Measurements from ENCODE around the gene TMEM80. TPM values are rescaled to one million over a fixed set of nuclear protein-coding genes. Genes with fewer than 3 reads are reported as not detected.
A peak's percentile ranks its signal among the peaks of the same experiment; 100 is the strongest.

Gene TMEM80
- total RNA-seq, 2 experiments from 2014 or later = 21.0 to 22.0 TPM

DNA sequence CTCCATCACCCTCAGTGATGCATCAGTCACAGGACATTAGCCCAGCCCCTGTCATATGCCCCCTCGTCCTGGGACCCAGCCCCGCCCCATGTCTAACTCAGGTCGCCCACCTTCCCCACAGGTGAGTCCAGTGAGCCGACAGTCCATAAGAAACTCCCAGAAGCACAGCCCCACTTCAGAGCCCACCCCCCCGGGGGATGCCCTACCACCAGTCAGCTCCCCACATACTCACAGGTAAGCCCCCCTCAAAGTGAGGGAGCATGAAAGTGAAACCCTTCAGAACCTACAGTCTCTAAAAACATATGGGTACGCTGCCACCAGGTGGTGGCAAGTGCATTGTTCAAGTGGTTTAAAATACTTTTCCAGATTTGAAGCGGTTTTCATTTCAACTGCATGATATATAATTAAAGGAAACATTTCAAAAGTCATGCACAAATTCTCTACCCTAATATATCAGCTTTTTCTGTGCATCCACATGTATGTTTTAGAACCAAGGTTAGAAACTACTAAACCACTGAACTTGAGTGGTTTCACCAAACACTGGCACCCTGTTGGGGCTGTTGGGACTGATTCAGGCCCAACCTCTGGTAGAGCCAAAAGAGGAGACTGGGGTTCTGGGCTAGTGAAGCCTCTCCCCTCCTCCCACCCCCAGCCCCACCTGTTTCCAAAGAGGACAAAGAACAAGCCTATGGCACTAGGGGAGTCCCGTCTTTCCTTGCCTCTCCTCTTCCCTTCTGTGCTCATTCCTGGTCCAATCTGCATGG is 27.7 kb downstream of the TMEM80 start:
- Mint-ChIP-seq H3K27ac (no peak overlapping the region), H3K4me3 (peak overlapping the region; percentile 81), H3K27me3 (peaks cover 29% of the 10 kb centered on the region), H3K9me3 (no peaks in the 10 kb centered on the region), H3K36me3 (ENCODE audit: low read depth) (no peaks in the 10 kb centered on the region), H3K4me1 (ENCODE audit: low read depth) (peaks cover 7% of the 10 kb centered on the region)
- Histone ChIP-seq H3K4me3 (ENCODE audit: low read length) (no peak overlapping the region), H3K36me3 (ENCODE audit: insufficient read depth, low read length) (no peaks in the 10 kb centered on the region), H3K9me3 (ENCODE audit: control insufficient read depth in 1 of 2, insufficient read depth in 1 of 2, low read length in 2 of 2) (peaks cover 0 to 19% of the 10 kb centered on the region in 2 experiments), H3K27ac (ENCODE audit: low read depth in 1 of 2, low read length in 2 of 2) (no peak overlapping the region), H3K4me1 (ENCODE audit: insufficient read depth, low read length) (peaks cover 60% of the 10 kb centered on the region), H3K27me3 (ENCODE audit: control insufficient read depth in 1 of 2, insufficient read depth in 2 of 2, low read length in 2 of 2) (peaks cover 5 to 24% of the 10 kb centered on the region in 2 experiments)
- DNase-seq = peak in 9 of 14 experiments; percentile 30 to 80 (median 53)
- POLR2A ChIA-PET = interaction anchor here (3.1 kb wide), 1 partner anchor 27 kb away, joined by 23 read pairs; the partner anchor contains the start of genes DEAF1 and TMEM80
- intact Hi-C loops (cut with DNase I, micrococcal nuclease) = loop anchor here (1.0 to 2.0 kb wide), 3 partner anchors 61 to 169 kb away; no protein-coding TSS in a partner anchor
- no peak for ATAC-seq (ENCODE audit: poor library complexity)
- TF ChIP-seq, protein P1, sequence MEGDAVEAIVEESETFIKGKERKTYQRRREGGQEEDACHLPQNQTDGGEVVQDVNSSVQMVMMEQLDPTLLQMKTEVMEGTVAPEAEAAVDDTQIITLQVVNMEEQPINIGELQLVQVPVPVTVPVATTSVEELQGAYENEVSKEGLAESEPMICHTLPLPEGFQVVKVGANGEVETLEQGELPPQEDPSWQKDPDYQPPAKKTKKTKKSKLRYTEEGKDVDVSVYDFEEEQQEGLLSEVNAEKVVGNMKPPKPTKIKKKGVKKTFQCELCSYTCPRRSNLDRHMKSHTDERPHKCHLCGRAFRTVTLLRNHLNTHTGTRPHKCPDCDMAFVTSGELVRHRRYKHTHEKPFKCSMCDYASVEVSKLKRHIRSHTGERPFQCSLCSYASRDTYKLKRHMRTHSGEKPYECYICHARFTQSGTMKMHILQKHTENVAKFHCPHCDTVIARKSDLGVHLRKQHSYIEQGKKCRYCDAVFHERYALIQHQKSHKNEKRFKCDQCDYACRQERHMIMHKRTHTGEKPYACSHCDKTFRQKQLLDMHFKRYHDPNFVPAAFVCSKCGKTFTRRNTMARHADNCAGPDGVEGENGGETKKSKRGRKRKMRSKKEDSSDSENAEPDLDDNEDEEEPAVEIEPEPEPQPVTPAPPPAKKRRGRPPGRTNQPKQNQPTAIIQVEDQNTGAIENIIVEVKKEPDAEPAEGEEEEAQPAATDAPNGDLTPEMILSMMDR (IDR thresholded peaks at IDR 0.05) = peak; percentile 44
- CTCF ChIA-PET = interaction anchor here (1.2 to 4.7 kb wide), 4 partner anchors 27 to 187 kb away, joined by 3 to 23 read pairs (median 10); partner anchors contain the start of genes DEAF1, IRF7 and TMEM80

DNA sequence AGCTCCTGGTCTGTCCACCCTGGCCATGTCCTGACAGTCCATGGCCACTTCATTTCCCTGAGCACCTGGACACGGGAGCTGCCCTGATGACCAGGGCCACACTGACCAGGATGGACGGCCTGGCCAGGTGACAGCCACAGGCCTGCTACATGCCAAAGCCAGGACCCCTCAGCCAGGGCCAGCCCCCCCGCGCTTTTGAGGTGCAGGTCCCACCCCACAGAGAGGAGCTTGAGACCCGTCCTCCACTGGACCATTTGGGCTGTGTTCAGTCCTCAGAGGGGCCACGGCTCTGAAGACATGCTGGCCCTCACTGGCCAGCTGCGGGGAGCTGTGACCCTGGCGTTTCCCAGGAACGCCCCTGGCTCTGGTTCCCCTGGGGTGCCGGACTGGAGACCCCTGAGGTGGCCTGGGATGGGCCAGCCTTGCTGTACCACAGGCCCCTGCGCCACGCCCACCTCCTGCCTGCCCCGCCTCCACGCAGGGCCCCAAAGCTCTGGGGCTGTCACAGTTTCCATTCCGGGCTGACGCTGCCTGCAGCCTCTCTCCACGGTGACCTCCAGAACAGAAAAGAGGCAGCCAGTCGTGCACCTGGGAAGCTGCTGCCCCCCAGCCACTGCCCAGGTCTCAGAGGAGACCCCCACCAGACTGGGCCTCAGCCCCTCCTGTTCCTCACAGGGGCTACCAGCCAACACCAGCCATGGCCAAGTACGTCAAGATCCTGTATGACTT is 28.6 kb downstream of the TMEM80 start:
- ChIA-PET POLR2A (interaction anchor here (3.6 kb wide), 1 partner anchor 169 kb away, joined by 27 read pairs; no protein-coding TSS in a partner anchor), CTCF (interaction anchor here (3.2 to 4.7 kb wide), 2 partner anchors 28 to 169 kb away, joined by 16 to 23 read pairs; partner anchors contain the start of genes DEAF1 and TMEM80)
- H3K27me3 Mint-ChIP-seq = peaks cover 27% of the 10 kb centered on the region
- H3K27ac ChIP-seq (ENCODE audit: low read depth in 1 of 2, low read length in 2 of 2) = no peak overlapping the region
- intact Hi-C loops (cut with DNase I, micrococcal nuclease) = loop anchor here in 1 of 2 experiments (2.0 kb wide), 1 partner anchor 35 kb away; no protein-coding TSS in a partner anchor
- peaks cover 5 to 24% of the 10 kb centered on the region in 2 experiments for H3K27me3 ChIP-seq (ENCODE audit: control insufficient read depth in 1 of 2, insufficient read depth in 2 of 2, low read length in 2 of 2)
- DNase-seq (peak in 1 of 14 experiments; percentile 39), ATAC-seq (ENCODE audit: poor library complexity) (no peak)
- peak overlapping the region; percentile 48 for H3K4me3 Mint-ChIP-seq
- H3K4me1 ChIP-seq (ENCODE audit: insufficient read depth, low read length) = peaks cover 62% of the 10 kb centered on the region
- H3K27ac Mint-ChIP-seq = no peak overlapping the region
- no peaks in the 10 kb centered on the region for H3K36me3 ChIP-seq (ENCODE audit: insufficient read depth, low read length)
- H3K4me3 ChIP-seq (ENCODE audit: low read length) = no peak overlapping the region
- no peaks in the 10 kb centered on the region for H3K36me3 Mint-ChIP-seq (ENCODE audit: low read depth)
- peaks cover 7% of the 10 kb centered on the region for H3K4me1 Mint-ChIP-seq (ENCODE audit: low read depth)
- H3K9me3 Mint-ChIP-seq = no peaks in the 10 kb centered on the region
- TF ChIP-seq, protein P1 (IDR thresholded peaks at IDR 0.05) = no peak
- peaks cover 0 to 19% of the 10 kb centered on the region in 2 experiments for H3K9me3 ChIP-seq (ENCODE audit: control insufficient read depth in 1 of 2, insufficient read depth in 1 of 2, low read length in 2 of 2)

DNA sequence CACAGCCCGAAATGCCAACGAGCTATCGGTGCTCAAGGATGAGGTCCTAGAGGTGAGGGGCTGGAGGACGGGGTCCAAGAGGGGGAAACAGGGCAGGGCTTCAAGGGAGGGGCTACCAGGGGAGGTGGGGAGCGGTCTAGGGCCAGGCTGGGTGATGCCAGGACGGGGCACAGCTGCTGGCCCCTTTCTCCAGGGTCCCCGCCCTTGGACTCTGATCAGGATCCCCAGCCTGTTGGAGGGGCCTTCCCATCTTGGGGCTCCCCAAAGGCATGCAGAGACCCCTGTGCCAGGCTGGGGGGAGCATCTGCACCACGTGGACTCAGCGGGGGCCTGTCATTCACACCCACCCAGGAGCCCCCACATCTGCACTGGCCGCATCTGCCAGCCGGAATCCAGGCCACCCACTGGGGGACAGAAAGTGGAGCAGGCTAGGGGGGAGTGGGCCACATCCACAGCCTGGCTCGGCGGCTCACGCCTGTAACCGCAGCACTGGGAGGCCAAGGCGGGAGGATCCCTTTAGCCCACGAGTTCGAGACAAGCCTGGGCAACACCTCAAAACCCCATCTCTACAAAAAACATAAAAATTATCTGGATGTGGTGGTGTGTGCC is 29.3 kb downstream of the TMEM80 start:
- Histone ChIP-seq H3K4me3 (ENCODE audit: low read length) (no peak overlapping the region), H3K27me3 (ENCODE audit: control insufficient read depth in 1 of 2, insufficient read depth in 2 of 2, low read length in 2 of 2) (peaks cover 5 to 19% of the 10 kb centered on the region in 2 experiments), H3K9me3 (ENCODE audit: control insufficient read depth in 1 of 2, insufficient read depth in 1 of 2, low read length in 2 of 2) (peaks cover 0 to 17% of the 10 kb centered on the region in 2 experiments), H3K27ac (ENCODE audit: low read depth in 1 of 2, low read length in 2 of 2) (no peak overlapping the region), H3K4me1 (ENCODE audit: insufficient read depth, low read length) (peaks cover 62% of the 10 kb centered on the region), H3K36me3 (ENCODE audit: insufficient read depth, low read length) (no peaks in the 10 kb centered on the region)
- DNase-seq = peak in 1 of 14 experiments; percentile 36
- no peaks in the 10 kb centered on the region for H3K9me3 Mint-ChIP-seq
- peaks cover 7% of the 10 kb centered on the region for H3K4me1 Mint-ChIP-seq (ENCODE audit: low read depth)
- H3K27me3 Mint-ChIP-seq = peaks cover 20% of the 10 kb centered on the region
- H3K27ac Mint-ChIP-seq = no peak overlapping the region
- no peaks in the 10 kb centered on the region for H3K36me3 Mint-ChIP-seq (ENCODE audit: low read depth)
- ChIA-PET CTCF (interaction anchor here (2.3 to 3.2 kb wide), 2 partner anchors 29 to 170 kb away, joined by 9 to 16 read pairs; partner anchors contain the start of genes DEAF1 and TMEM80), POLR2A (interaction anchor here (1.0 to 3.6 kb wide), 5 partner anchors 19 to 170 kb away, joined by 3 to 27 read pairs (median 4); partner anchors contain the start of gene PNPLA2)
- H3K4me3 Mint-ChIP-seq = peak overlapping the region; percentile 48
- intact Hi-C loops (cut with DNase I, micrococcal nuclease) = loop anchor here (2.0 to 5.0 kb wide), 2 partner anchors 33 to 36 kb away; no protein-coding TSS in a partner anchor
- TF ChIP-seq, protein P1 (IDR thresholded peaks at IDR 0.05) = no peak
- ATAC-seq (ENCODE audit: poor library complexity) = no peak
